HG03097 (cell line): ENCODE data around the gene BAHCC1.

Experiments
- ATAC-seq: cut with Tn5 transposase; IDR thresholded peaks from one replicate; pipeline ENCODE4 v1.9.1; 2021; ENCODE audit not compliant: unreplicated experiment, low FRiP score

Gene BAHCC1

DNA sequence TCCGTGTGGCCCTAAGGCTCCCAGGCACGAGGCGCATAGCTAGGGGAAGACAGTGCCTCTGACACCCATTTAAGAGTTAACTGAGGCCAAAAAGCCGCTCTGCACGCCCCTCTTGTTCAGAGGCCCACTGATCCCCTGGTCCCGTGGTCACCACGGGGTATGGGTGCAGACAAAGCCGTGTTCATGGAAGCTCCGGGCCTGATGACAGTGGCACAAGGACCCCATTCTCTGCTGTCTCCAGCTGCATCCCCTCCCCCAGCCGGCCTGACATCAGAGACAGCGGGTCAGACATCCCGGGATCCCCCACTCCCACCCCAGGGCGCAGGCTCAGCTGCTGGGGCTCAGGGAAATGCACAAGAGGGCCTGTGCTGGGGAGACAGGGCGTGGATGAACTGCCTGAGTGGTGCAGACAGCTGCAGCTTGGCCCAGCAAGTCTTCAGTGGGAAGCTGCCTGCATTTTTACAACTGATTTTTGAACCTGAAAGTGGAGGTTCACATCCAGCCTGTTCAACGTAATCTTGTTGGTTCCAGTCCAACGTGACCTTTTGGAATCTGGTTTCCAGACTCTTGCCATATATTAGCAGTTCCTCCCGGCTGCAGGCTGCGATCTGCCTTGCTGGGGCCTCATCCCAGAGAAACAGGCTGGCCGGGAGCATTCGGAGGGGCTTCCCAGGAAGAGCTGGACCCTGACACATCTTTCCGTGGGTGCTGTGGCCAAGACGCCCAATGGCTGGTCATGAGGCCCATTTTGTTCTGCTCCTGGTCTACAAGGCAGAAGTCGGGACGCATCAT lies 9.7 kb upstream of the BAHCC1 start:
- ATAC-seq: no peak

DNA sequence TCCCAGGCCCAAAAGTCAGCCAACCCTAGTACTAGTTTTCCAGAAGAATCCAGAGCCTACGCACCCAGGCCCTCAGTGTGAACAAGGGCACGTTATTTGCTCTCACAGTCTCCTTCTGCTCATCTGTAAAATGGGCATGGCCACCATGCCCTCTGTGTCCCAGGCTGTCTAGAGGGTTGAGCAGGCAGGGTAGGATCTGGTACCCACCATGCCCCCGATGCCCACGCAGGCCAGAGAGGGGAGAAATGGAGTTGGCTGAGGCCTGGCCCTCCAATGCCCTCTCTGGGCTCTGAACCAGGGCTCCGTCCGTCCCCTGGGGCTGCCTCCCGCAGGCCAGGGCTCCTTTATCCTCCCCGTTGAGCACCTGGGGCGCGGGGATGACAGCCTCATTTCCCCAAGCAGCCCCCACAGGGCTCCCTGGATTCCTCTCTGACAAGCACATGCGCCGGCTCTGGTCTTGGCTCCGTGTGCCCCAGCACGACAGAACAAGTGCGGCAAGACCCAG lies 9.1 kb upstream of the BAHCC1 start:
- no peak for ATAC-seq

DNA sequence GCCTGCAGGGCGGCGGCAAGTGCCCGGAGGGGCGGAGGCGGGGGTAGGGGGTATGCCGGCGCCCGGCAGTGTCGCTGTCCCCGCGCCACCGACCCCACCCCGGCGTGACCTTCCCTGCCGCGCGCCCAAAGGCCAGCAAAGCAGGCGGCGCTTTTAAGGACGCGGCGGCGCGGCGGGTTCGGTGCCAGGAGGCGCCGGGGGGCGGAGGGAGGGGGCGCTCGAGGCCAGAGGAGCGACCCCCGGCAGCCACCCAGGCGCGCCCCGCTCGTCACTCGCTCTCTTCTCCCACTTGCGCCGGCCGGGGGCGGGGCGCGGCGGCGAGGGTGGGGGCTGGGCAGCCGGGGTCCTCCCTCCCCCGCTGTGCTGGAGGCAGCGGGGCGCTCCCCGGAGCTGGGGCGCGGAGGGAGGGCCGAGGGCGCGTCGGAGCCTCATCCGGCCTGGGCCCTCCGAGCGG lies 8.6 kb upstream of the BAHCC1 start:
- ATAC-seq: no peak

DNA sequence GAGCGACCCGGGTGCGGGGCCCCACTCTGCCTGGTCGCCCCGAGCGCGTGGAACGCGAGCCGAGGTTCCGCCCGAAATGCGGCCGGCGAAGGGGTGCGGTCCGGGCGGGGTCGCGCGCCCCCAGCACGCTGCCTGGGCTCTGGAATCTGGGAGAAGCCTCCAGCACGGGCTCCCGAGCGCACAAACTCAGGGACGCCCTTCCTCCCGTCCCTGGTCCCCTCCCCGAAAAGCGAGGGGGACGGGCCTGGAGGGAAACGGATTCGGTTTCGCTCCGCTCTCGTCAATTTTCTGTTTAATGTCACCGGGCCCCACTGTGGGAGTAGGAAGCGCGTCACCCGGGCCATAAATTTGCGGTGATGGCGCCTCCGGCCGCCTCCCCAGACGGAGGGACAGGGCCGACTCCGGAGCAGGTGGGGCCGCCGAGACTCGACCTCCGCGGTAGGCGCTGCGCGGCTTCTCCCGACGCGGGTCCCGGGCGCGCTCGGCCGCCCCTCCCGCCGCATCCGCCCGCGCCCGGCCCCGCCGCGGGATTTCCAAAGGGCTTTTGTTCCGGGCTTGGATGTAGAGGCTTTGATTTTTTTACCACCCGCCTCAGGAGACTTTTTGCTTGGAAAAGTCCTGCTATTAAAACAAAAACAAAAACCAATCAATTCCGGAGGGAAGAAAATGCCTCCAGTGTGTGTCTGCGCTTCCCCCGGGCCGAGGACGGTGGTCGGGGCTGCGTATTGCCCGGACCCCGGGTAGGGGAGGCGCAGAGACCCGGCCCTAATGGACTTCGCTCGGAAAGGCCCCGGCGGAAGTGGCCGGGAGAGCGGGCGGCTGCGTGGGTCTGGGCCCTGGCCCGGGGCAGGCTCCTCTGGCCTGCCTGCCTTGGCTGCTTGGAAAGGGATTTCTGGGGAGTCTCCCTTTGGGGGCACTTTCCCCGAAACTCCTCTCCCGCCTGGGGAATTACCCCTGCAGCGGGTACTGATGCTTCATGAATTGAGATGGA lies 7.9 kb upstream of the BAHCC1 start:
- no peak for ATAC-seq

GRCh38 chr17:81388091-81388611 lies 7.1 kb upstream of the BAHCC1 start:
- no peak for ATAC-seq

- ATAC-seq: no peak
Measured at GRCh38 chr17:81388612-81389367, 6.5 kb upstream of the BAHCC1 start.

- no peak for ATAC-seq
Measured at GRCh38 chr17:81389585-81389984, 5.7 kb upstream of the BAHCC1 start.

DNA sequence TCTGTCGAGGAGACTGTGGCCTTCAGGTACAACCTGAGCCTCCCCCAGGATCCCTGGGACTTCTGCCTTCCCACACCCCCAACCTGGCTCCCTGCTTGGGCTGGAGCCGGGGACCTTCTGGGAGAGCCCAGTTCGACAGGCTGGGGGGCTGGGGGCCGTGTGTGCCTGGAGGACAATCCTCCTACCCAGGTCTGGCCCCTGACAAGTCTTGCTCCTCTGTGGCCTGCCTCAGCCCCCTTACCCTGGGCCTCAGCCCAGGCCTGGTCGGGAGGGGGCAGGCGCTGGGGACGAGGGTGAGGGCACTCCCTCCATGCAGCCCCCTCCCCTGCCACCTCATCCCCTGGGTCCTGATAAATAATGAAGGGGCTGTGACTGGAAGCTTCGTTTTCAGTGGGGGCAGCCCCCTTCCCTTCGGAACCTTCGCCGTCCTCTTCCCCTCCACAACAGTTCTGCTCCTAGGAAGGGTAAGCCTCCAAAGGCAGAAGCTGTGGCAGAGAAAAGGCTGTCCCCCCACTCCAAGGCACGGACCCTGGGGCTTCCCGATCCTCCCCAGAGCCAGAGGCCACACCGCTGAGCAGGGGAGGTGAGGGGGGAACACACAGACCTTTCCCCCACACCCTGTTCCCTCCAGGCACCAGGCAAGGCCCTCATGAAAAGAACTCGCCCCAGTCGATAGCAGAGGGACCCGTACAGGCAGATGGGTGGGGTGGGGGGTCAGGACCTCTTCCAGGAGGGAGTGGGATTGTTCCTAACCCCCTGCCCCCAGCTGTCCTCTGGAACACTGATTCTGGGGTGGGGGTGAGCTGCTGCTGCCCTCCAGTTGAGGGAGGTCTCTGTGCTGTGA lies 5.0 kb upstream of the BAHCC1 start:
- ATAC-seq: no peak

DNA sequence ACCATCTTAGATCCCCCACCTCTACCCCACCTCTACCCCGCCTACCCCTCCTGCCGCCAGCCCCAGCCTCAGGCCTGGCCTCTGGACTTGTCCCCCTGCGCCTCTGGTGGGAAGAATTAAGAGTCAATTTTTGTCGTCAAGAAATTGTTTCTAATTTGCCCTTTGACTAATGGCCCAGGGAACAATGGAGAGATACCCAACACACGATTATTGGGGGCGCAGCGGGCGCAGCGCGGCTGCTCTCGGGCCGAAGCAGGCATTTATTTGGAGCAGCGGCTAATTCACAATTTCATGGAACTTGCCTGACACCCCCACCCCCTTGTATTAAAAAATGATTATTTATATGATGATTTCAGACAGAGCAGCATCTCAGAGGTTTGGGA lies 4.4 kb upstream of the BAHCC1 start:
- ATAC-seq: no peak

DNA sequence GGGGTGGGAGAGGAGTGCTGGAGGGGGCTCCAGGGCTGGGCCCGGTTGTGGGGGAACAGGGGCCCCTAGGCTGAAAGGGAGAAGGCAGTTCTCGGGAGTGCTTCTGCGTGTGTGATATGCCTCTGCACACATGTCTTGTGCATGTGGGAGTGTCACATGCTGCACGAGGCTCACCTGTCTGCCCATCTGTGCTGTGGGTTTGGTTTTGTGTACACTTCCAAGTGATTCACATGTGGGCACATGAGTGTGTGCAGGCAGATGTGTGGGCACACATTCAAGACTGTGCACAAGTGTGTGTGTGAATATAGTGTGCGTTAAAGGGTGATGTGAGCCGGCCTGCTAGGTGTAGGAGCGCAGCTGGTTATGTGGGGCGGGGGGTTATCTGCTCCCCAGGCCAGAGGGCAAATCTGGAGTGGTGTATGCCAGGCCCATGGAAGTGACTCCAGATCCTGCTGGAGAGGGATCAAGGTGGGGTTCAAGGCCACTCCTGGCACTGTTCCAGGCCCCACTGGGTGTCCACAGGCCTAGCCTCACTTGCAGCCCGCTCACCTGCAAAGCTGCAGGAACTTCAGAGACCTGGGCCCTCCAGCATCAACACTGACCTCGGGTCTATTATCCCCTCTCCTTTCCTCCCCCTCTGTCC lies 3.8 kb upstream of the BAHCC1 start:
- ATAC-seq: no peak

- no peak for ATAC-seq
Measured at GRCh38 chr17:81391936-81392908, 3.0 kb upstream of the BAHCC1 start.

DNA sequence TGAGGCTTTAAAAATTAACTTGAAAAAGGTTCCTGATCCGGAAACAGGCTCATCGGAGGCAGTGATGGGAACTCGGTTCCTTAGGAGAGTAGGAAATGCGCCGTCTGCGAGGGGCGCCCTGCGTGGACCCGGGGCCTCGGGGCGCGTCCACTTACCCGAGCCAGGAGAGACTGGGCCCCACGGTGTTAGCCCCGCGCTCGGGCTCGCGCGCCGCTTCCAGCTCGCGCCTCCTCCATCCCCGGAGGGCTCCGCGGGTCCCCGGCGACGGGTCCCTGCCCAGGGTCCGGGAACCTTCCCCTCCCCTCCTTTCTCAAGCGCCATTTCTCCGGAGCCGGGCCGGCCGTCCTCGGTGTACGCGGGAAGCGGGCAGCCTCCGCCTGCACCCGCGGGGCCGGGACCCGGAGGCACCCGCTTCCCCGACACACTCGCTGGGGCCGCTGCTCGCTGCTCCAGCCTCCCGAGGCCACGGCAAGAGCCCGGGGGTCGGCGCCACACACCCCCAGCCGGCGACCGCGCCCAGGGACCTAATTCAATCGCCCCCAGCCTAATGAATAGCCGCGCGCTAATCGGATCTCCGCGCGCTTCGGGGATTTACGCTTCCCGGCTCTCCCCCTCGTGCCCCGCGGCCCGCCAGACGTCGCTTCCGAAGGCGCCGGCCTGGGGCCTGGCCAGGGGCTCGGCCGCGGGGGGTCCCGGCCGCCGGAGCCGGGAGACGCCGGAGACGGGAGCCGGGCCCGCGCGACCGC lies 2.2 kb upstream of the BAHCC1 start:
- ATAC-seq: no peak

DNA sequence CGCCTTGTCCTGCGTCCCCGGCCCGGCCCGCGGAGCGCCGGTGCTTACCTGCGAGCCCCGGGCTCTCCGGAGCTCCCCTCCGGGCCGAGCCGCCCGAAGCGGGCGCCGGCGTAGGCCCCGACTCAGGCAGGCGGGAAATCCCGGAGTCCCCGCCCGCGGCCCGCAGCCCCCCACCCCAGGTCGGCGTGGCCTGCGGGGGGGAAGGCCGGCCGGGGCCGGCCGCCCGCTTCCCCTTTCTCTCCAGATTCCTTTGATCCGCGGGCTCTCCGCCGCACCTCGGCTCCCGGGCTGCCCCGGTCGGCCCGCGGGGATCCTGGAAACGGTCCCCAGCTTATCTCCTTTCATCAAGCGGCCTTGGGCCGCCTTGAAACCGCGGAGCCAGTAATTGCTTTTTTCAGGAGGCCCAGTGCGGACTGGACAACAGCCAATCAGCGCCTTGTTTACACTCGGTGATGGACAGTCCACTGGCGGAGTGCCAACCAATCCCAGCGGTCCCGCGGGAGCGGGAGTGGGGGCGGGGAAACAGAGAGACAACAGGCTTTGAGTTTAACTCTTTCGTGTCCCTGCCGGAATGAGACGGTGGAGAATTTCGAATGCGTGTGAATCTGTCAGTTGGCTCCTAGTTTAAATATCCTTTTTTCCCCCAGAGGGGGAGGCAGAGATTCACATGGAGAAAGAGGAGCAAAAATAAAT lies 1.4 kb upstream of the BAHCC1 start:
- ATAC-seq: peak; percentile 50

DNA sequence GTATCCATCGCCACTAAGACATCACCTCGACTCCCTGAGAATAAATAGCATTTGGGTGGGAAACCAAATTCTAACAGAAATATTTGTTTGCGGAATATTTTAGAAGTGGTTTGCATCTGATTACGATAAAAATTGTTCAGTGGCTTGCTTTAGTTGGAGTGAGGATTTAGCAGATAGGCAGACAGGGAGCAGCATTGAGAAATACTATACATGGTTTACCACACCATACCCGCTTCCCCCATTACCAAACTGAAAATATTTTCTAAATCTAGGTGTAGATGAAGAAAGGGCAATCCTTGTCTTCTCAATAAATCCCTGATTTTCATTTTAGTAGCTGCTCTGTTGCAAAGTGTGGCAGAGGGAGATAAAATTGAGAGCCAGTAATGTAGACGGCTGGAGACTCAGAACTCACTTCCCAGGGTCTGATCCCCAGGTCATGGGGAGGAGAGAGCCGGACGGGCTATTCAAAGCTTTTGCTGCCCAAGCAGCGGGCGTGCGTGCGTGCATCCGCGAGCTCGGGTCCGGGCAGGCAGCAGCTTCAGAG lies 808 bp upstream of the BAHCC1 start:
- ATAC-seq: no peak

- no peak for ATAC-seq
Measured at GRCh38 chr17:81395600-81396277, 482 bp downstream of the BAHCC1 start.

- no peak for ATAC-seq
Measured at GRCh38 chr17:81396278-81396721, 1.0 kb downstream of the BAHCC1 start.
